ENCODE measurements around the gene WDR12.
"Not testable (repeated sequence)": the region's sequence is repeated elsewhere in the genome, so short reads cannot be mapped to it uniquely, and the experiment has no call there.

The WDR12 gene

DNA sequence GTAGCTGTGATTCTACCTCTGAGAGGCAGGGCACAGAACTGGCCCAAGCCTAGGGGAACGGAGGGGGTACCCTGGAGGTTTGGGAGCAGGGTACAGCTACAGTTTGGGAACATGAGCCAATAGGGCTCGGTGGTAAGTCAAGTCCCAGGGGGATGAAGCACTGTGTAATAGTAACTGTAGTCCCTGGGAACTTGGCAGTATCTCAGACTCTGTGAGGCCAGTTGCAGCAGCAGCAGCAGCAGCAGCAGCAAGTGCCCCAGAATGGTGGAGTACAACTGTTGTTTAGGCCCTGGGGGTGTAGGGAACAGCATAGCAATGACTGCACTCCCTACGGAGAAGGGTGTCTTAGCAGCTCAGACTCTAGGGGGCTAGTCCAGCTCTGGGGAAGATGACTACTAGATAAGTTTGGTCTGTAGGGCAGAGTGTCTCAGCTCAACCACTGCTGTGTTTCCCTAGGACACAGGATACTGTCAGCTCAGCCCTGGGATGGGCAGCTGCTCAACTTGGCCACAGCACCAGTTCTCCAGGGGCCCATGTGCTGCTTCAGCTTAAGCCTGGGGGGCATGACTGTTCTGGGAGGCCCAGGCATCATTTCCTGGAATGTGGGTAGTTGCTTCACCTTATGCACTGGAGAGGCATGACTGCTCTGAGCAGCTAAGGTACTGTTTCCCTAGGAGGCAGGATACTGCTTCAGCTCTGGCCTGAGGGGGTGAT lies 21.1 kb upstream of the WDR12 start:
- no peak overlapping the region for H3K4me3 ChIP-seq (ENCODE audit: low read length)
- no peak overlapping the region for H3K9ac ChIP-seq (ENCODE audit: low read depth, low read length)
- H3K36me3 ChIP-seq (ENCODE audit: insufficient read depth, low read length), result peaks cover 2% of the 10 kb centered on the region
- H3K27me3 ChIP-seq (ENCODE audit: control insufficient read depth, insufficient read depth, low read length), result no peaks in the 10 kb centered on the region
- no peaks in the 10 kb centered on the region for H3K4me1 ChIP-seq (ENCODE audit: control insufficient read depth, insufficient read depth, low read length)
- no peak overlapping the region for H3K4me2 ChIP-seq (ENCODE audit: low read length)
- H3K9me3 ChIP-seq (replicated peaks; ENCODE audit: low read length), result no peaks in the 10 kb centered on the region

DNA sequence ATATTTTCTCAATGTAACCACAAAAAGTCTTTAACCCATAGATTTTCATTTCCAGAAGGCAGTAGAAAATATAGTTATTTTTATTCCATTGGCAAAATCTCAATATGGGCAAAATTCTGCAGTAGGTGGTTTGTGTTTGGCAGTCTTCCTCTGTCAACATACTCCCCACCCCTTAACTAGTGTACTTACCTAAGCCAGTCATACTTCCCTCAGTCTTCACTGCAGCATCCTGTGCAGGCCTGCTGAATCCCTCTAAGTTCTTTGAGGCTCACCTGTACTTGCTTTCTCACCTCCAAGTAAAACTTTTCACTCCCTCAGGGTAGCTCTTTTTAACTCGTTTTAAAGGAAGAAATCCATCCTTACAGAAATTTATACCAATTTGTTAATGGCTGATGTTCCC lies 7.4 kb upstream of the WDR12 start:
- Histone ChIP-seq H3K4me3 (ENCODE audit: low read length) (no peak overlapping the region), H3K4me1 (ENCODE audit: control insufficient read depth, insufficient read depth, low read length) (no peaks in the 10 kb centered on the region), H3K4me2 (ENCODE audit: low read length) (no peak overlapping the region), H3K36me3 (ENCODE audit: insufficient read depth, low read length) (no peaks in the 10 kb centered on the region), H3K9ac (ENCODE audit: low read depth, low read length) (no peak overlapping the region), H3K9me3 (replicated peaks; ENCODE audit: low read length) (no peaks in the 10 kb centered on the region), H3K27me3 (ENCODE audit: control insufficient read depth, insufficient read depth, low read length) (no peaks in the 10 kb centered on the region)

DNA sequence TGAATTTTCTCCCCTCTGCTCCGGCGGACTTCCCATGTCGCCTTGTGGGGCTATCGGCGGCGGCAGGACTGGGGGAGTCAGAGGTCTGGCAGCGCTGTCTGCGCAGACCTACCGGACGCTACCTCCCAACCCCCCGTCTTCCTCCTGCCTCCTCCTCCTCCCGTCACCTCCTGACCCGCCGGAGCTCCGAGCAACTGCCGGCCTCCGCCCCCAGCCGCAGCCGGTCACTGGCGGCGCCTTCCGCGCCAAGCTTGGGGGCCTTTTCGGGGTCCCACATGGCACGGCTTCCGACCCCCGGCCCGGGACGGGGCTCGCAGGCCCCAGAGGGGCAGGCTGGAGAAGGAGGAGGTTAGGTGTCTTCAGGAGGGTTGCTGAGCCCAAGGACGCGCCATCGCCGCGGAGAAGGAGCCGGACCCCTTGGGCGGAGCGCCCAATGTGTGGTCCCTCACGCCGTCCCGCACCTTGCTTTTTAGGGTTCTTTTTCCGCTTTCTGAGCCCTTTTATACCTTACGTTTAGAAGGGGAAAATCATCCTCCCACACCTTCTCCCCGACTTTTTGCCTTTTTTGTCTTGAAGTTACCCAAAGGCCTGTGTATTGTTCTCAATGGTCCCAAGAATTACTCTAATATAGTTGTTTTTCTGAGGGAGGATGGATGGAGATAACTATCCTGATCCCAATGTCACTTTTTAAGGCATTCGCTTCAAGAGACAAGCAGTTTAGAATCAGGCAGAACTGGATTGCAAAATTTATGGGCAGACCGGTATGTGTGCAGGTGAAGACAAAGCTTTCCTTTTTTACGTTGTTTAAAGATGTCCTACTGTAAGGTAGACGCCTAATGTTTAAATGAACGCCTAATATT lies 1.1 kb upstream of the WDR12 start:
- not testable (repeated sequence) for H3K4me1 ChIP-seq (ENCODE audit: control insufficient read depth, insufficient read depth, low read length); H3K36me3 ChIP-seq (ENCODE audit: insufficient read depth, low read length); H3K27me3 ChIP-seq (ENCODE audit: control insufficient read depth, insufficient read depth, low read length); H3K9me3 ChIP-seq (replicated peaks; ENCODE audit: low read length)
- Histone ChIP-seq H3K4me2 (ENCODE audit: low read length) (peak overlapping the region; percentile 91), H3K9ac (ENCODE audit: low read depth, low read length) (peak overlapping the region; percentile 89), H3K4me3 (ENCODE audit: low read length) (peak overlapping the region; percentile 84)

DNA sequence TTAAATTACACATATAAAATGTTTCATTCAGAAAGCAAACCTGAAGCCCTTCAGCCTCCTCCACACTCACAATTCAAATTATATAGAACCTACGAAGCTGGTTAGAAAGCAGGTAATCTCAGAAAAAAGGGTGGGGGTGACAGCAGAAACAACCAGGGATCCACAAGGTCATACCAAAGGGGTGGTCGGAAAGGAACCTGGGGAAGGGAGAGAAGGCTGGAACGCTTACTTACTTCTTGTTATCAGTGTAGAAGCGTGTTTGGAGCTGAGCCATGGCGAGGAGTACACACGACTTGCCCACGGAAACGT lies 316 bp downstream of the WDR12 start:
- H3K4me3 ChIP-seq (ENCODE audit: low read length), result peak overlapping the region; percentile 84
- peak overlapping the region; percentile 81 for H3K4me2 ChIP-seq (ENCODE audit: low read length)
- peaks cover 7% of the 10 kb centered on the region for H3K4me1 ChIP-seq (ENCODE audit: control insufficient read depth, insufficient read depth, low read length)
- peaks cover 3% of the 10 kb centered on the region for H3K36me3 ChIP-seq (ENCODE audit: insufficient read depth, low read length)
- H3K9me3 ChIP-seq (replicated peaks; ENCODE audit: low read length), result no peaks in the 10 kb centered on the region
- no peaks in the 10 kb centered on the region for H3K27me3 ChIP-seq (ENCODE audit: control insufficient read depth, insufficient read depth, low read length)
- H3K9ac ChIP-seq (ENCODE audit: low read depth, low read length), result peak overlapping the region; percentile 89

DNA sequence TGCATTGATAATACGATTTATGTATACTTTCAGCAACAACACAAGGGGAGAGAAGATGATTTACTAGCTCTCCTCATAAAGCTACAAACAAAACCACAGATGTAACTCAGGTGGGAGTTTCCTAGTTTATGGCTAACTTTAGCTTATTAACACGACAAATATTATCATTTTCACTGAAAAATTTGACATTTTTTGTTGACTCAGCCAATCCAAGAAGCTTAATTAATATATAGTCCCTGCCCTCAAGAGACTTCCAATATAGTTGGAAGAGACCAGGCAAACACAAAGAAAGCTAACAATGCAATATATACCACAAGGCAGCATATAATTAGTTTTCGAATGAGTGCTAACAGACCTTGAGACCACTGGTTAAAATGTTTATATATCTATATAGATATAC lies 775 bp downstream of the WDR12 start:
- Histone ChIP-seq H3K4me2 (ENCODE audit: low read length) (peak overlapping the region; percentile 81), H3K9me3 (replicated peaks; ENCODE audit: low read length) (no peaks in the 10 kb centered on the region), H3K4me3 (ENCODE audit: low read length) (peak overlapping the region; percentile 84), H3K36me3 (ENCODE audit: insufficient read depth, low read length) (peaks cover 7% of the 10 kb centered on the region), H3K27me3 (ENCODE audit: control insufficient read depth, insufficient read depth, low read length) (no peaks in the 10 kb centered on the region), H3K4me1 (ENCODE audit: control insufficient read depth, insufficient read depth, low read length) (peaks cover 7% of the 10 kb centered on the region), H3K9ac (ENCODE audit: low read depth, low read length) (peak overlapping the region; percentile 89)

DNA sequence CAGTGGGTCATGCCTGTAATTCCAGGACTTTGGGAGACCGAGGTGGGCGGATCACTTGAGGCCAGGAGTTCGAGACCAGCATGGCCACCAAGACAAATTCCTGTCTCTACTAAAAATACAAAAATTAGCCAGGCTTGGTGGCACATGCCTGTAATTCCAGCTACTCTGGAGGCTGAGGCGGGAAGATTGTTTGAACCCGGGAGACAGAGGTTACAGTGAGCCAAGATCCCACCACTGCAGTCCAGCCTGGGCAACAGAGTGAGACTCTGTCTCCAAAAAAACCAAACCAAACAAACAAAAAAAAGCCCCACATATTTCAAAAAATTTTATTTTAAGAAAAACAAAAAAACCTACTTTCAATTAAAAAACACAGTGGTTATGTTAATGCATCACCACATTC lies 1.2 kb downstream of the WDR12 start:
- peak overlapping the region; percentile 89 for H3K9ac ChIP-seq (ENCODE audit: low read depth, low read length)
- peak overlapping the region; percentile 81 for H3K4me2 ChIP-seq (ENCODE audit: low read length)
- H3K36me3 ChIP-seq (ENCODE audit: insufficient read depth, low read length); H3K27me3 ChIP-seq (ENCODE audit: control insufficient read depth, insufficient read depth, low read length); H3K4me1 ChIP-seq (ENCODE audit: control insufficient read depth, insufficient read depth, low read length); H3K9me3 ChIP-seq (replicated peaks; ENCODE audit: low read length): not testable (repeated sequence)
- H3K4me3 ChIP-seq (ENCODE audit: low read length), result peak overlapping the region; percentile 84

DNA sequence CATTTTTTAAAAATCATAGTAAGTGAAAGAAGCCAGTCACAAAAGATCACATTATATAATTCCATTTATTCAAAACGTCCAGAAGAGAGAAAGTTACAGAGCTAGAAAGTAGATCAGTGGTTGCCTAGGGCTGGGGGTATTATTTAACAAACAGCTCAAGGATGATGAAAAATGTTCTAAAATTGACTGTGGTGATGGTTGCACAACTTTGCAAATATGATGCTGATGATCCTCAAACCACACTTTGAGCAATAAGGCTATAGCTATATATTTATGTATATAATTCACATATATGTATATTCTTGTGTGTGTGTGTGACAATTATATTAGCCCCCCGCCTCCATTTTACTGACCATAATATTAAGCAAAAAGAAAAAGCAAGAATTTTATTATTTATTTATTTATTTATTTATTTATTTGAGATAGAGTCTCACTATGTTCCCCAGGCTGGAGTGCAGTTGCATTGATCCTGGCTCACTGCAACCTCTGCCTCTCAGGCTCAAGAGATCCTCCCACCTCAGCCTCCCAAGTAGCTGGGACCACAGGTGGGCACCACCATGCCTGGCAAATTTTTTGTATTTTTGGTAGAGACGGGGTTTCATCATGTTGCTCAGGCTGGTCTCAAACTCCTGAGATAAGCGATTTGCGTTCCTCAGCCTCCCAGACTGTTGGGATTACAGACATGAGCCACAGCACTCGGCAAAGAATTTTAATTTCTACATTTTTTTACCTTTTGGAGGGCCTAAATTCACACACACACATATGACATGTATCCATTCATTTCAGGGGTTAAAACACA lies 1.9 kb downstream of the WDR12 start:
- no peaks in the 10 kb centered on the region for H3K27me3 ChIP-seq (ENCODE audit: control insufficient read depth, insufficient read depth, low read length)
- peaks cover 7% of the 10 kb centered on the region for H3K36me3 ChIP-seq (ENCODE audit: insufficient read depth, low read length)
- peaks cover 7% of the 10 kb centered on the region for H3K4me1 ChIP-seq (ENCODE audit: control insufficient read depth, insufficient read depth, low read length)
- no peak overlapping the region for H3K9ac ChIP-seq (ENCODE audit: low read depth, low read length)
- H3K9me3 ChIP-seq (replicated peaks; ENCODE audit: low read length), result no peaks in the 10 kb centered on the region
- H3K4me2 ChIP-seq (ENCODE audit: low read length), result peak overlapping the region; percentile 81
- peak overlapping the region; percentile 84 for H3K4me3 ChIP-seq (ENCODE audit: low read length)

DNA sequence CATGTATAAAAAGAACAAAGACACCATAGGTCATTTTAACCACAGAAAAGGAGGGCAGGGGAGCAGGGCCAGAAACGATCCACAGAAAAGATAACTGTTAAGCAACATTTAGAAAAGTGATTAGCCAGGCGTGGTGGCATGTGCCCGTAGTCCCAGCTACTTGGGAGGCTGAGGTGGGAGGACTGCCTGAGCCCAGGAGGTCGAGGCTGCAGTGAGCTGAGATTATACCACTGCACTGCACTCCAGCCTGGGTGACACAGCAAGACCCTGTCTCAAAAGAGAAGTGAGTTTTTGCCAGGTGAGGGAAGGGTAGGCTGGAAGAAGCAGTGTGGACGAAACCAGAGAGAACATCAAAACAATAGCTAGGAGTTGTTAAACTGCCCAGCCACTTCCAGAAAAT lies 3.3 kb downstream of the WDR12 start:
- Histone ChIP-seq H3K4me1 (ENCODE audit: control insufficient read depth, insufficient read depth, low read length) (peaks cover 7% of the 10 kb centered on the region), H3K4me3 (ENCODE audit: low read length) (no peak overlapping the region), H3K9me3 (replicated peaks; ENCODE audit: low read length) (no peaks in the 10 kb centered on the region), H3K27me3 (ENCODE audit: control insufficient read depth, insufficient read depth, low read length) (no peaks in the 10 kb centered on the region), H3K9ac (ENCODE audit: low read depth, low read length) (no peak overlapping the region), H3K4me2 (ENCODE audit: low read length) (no peak overlapping the region), H3K36me3 (ENCODE audit: insufficient read depth, low read length) (peaks cover 7% of the 10 kb centered on the region)

DNA sequence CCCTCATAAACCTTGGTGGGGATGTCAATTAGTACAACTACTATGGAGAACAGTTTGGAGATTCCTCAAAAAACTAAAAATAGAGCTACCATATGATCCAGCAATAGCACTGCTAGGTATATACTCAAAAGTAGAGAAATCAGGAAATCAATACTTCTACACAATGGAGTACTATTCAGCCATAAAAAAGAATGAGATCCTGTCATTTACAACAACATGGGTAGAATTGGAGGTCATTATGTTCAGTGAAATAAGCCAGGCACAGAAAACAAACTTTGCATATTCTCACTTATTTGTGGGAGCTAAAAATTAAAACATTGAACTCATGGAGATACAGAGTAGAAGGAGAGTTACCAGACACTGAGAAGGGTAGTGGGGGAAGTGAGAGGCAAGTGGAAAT lies 6.0 kb downstream of the WDR12 start:
- not testable (repeated sequence) for H3K4me2 ChIP-seq (ENCODE audit: low read length); H3K4me1 ChIP-seq (ENCODE audit: control insufficient read depth, insufficient read depth, low read length); H3K27me3 ChIP-seq (ENCODE audit: control insufficient read depth, insufficient read depth, low read length); H3K9ac ChIP-seq (ENCODE audit: low read depth, low read length); H3K9me3 ChIP-seq (replicated peaks; ENCODE audit: low read length); H3K36me3 ChIP-seq (ENCODE audit: insufficient read depth, low read length); H3K4me3 ChIP-seq (ENCODE audit: low read length)

DNA sequence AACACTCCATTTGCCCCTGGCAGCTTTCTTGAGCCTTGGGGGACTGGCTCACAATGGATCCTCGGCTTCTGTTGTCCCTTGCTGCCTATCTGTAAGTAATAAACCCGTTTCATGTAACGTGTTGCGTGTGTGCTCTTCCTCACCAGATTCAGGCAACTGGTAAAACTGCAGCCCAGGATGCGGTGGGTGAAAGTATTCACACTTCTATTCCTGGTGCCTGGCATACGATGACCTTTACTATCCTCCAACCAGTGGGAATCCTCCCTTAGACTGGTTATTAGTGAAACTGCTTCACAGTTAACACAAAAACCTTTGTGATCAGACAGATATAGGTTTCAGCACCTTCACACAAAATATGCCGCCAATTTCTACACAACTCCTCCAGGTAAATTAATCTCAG lies 26.3 kb downstream of the WDR12 start:
- Histone ChIP-seq H3K9ac (ENCODE audit: low read depth, low read length) (no peak overlapping the region), H3K9me3 (replicated peaks; ENCODE audit: low read length) (no peaks in the 10 kb centered on the region), H3K4me2 (ENCODE audit: low read length) (no peak overlapping the region), H3K36me3 (ENCODE audit: insufficient read depth, low read length) (peaks cover 30% of the 10 kb centered on the region), H3K4me3 (ENCODE audit: low read length) (no peak overlapping the region), H3K4me1 (ENCODE audit: control insufficient read depth, insufficient read depth, low read length) (no peaks in the 10 kb centered on the region), H3K27me3 (ENCODE audit: control insufficient read depth, insufficient read depth, low read length) (no peaks in the 10 kb centered on the region)

DNA sequence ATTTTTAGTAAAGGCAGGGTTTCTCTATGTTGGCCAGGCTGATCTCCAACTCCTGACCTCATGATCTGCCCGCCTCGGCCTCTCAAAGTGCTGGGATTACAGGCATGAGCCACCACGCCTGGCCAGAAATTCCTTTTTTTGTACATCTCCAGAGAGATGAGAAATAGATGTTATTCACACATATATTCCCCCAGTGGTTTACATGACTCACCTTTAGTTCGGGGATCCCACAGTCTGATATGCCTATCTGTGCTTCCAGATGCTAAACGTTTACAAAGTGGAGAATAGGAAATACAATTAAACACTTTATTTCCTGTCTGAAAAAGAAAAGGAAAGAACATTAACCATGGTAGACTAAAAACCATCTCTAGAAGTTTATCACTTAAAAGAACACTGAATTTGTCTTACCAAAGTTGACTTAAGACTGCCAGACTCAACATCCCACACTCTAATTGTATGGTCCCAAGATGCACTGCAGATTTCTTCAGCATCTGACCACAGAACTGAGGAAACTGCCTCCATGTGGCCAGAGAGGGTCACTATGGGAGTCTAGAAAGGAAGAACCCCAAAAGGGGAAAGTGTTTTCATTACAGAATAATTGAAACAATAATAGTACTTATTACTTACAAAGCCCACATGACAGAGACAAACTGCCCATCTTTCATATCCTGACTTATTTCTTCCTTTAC lies 27.3 kb downstream of the WDR12 start:
- H3K36me3 ChIP-seq (ENCODE audit: insufficient read depth, low read length), result peaks cover 30% of the 10 kb centered on the region
- no peak overlapping the region for H3K4me2 ChIP-seq (ENCODE audit: low read length)
- H3K4me3 ChIP-seq (ENCODE audit: low read length), result no peak overlapping the region
- H3K27me3 ChIP-seq (ENCODE audit: control insufficient read depth, insufficient read depth, low read length), result no peaks in the 10 kb centered on the region
- H3K9me3 ChIP-seq (replicated peaks; ENCODE audit: low read length), result no peaks in the 10 kb centered on the region
- no peak overlapping the region for H3K9ac ChIP-seq (ENCODE audit: low read depth, low read length)
- no peaks in the 10 kb centered on the region for H3K4me1 ChIP-seq (ENCODE audit: control insufficient read depth, insufficient read depth, low read length)
